ENCODE results near the gene FNBP1. TPM values are rescaled to one million over a fixed set of nuclear protein-coding genes. Genes with fewer than 3 reads are reported as not detected.

Gene FNBP1
- total and polyA plus RNA-seq, 10 of the 15 experiments (the other 5 are each of a cell fraction or from before 2014, with no cell fraction given), result 64.5 to 353 (median 179) TPM

GRCh38 chr9:129990269-129991010 lies 52.5 kb downstream of the FNBP1 start (continued):
- TF ChIP-seq, protein P1, sequence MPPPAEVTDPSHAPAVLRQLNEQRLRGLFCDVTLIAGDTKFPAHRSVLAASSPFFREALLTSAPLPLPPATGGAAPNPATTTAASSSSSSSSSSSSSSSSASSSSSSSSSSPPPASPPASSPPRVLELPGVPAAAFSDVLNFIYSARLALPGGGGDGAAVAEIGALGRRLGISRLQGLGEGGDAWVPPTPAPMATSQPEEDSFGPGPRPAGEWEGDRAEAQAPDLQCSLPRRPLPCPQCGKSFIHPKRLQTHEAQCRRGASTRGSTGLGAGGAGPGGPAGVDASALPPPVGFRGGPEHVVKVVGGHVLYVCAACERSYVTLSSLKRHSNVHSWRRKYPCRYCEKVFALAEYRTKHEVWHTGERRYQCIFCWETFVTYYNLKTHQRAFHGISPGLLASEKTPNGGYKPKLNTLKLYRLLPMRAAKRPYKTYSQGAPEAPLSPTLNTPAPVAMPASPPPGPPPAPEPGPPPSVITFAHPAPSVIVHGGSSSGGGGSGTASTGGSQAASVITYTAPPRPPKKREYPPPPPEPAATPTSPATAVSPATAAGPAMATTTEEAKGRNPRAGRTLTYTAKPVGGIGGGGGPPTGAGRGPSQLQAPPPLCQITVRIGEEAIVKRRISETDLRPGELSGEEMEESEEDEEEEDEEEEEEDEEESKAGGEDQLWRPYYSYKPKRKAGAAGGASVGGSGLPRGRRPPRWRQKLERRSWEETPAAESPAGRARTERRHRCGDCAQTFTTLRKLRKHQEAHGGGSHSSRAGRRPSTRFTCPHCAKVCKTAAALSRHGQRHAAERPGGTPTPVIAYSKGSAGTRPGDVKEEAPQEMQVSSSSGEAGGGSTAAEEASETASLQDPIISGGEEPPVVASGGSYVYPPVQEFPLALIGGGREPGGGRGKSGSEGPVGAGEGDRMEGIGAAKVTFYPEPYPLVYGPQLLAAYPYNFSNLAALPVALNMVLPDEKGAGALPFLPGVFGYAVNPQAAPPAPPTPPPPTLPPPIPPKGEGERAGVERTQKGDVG (CRISPR knock-in tag; IDR thresholded peaks at IDR 0.05), result no peak
- TF ChIP-seq STAT3 (IDR thresholded peaks at IDR 0.05; ENCODE audit: low read depth, low read length) (no peak), SKIL (IDR thresholded peaks at IDR 0.05; ENCODE audit: low read depth, poor library complexity, severe bottlenecking) (peak; percentile 16), CREB1 (IDR thresholded peaks at IDR 0.05; ENCODE audit: low read depth) (peak; percentile 18; the same call in 1 of the 2 replicates)
